HG02870 (cell line): ENCODE measurements around the gene PTK7.

ENCODE experiments used
- ATAC-seq: cut with Tn5 transposase; IDR thresholded peaks from one replicate; pipeline ENCODE4 v1.9.1; 2021; ENCODE audit warnings: mild to moderate bottlenecking, moderate library complexity; ENCODE audit not compliant: unreplicated experiment

Gene PTK7

DNA sequence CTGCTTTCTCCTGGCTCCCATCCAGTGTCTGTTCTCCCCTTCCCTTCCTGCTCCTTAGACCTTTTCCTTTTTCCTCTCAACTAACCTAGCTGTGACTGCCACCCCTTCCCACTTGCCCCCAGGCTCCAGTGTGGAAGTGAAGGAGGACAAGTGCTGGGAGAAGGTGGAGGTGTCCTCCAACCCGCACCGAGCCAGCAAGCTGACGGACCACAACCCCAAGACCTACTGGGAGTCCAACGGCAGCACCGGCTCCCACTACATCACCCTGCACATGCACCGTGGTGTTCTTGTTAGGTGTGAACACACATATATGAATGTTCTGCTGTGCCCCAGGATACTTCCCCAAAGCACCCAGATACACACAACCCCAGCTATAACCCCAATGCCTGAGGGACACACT, 124.4 kb downstream of the PTK7 start:
- no peak for ATAC-seq

DNA sequence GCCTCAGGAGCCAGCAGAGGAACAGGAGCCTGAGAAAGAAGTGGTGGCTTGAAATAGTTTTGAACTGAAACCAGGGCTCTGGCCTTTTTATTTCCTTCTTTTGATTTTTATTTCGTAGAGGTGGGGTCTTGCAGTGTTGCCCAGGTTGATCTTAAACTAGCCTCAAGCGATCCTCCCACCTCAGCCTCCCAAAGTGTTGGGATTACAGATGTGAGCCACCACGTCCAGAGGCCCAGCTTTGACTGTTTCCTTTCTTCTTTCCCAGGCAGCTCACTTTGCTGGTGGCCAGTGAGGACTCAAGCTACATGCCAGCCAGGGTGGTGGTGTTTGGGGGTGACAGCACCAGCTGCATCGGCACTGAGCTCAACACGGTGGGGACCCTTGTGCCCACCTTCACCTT, 126.3 kb downstream of the PTK7 start:
- no peak for ATAC-seq

GRCh38 chr6:43203029-43203717, 127.1 kb downstream of the PTK7 start:
- ATAC-seq, result no peak

DNA sequence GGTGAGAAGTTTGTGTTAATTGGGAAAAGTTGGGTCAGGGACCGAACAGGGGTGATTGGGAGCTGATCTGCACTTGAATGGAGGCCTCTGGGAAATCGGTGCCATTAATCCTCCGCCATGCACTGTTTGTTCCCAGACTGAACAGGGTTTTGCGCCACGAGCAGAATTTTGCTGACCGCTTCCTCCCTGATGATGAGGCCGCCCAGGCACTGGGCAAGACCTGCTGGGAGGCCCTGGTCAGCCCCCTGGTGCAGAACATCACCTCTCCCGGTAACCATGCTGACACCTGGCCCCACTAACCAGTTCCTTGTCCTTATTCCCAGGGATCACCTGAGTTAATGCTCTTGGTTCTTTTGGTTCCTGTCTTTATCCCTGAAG, 127.6 kb downstream of the PTK7 start:
- ATAC-seq, result no peak

DNA sequence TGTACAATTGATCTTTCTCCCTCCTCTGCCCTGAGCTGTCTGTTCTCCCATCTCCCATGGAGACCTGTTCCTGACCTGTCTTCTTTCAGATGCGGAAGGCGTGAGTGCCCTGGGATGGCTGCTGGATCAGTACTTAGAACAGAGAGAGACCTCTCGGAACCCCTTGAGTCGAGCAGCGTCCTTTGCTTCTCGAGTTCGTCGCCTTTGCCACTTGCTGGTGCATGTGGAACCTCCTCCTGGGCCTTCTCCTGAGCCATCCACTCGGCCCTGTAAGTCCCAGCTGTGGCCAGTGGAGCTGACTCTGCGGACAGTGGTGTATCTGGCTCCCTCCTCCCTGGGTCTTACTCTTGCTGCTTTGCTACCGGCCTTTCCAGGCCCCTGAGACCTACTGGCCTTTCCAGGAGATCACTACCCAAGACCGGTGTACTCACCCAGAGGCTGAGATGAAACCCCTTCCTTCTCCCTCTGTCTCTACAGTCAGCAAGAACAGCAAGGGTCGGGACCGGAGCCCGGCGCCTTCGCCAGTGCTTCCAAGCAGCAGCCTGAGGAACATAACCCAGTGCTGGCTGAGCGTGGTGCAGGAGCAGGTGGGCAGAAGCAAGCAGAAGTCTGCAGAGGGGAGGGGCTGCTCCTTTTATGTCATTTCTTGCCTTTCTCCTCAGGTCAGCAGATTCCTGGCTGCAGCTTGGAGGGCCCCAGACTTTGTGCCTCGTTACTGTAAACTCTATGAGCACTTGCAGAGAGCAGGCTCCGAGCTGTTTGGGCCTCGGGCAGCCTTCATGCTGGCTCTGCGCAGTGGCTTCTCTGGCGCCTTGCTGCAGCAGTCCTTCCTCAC, 128.4 kb downstream of the PTK7 start:
- ATAC-seq, result no peak

- no peak for ATAC-seq
These were observed 129.7 kb downstream of the PTK7 start for GRCh38 chr6:43205849-43206248.

GRCh38 chr6:43207286-43207685, 131.2 kb downstream of the PTK7 start:
- ATAC-seq, result no peak
